SK-N-SH (cell line): Measurements from ENCODE around the gene RELT. TPM values are rescaled to one million over a fixed set of nuclear protein-coding genes. Genes with fewer than 3 reads are reported as not detected.

Experiments
- CTCF ChIA-PET: fragments of 300-600, 350-600 bp; formaldehyde crosslinking; extraction: SDS; loops from one replicate; lab custom pipeline; 2021; lab: Yijun Ruan, JAX
- POLR2A ChIA-PET: fragments of 350-600 bp; sonication (Branson Sonifier 250); formaldehyde crosslinking; extraction: SDS; loops from one replicate; lab custom pipeline; 2020; ENCODE audit warnings: antibody characterized with exemption, inconsistent platforms; lab: Yijun Ruan, JAX
- DNase-seq: peaks from one replicate; pipeline ENCODE4 v3.0.0; 2012
- H2AFZ ChIP-seq: fragments of 200-600 bp; sonication (generic); 2 replicates; pipeline ENCODE4 v1.8.1; 2016; ENCODE audit warnings: antibody characterized with exemption, mild to moderate bottlenecking, low read depth
- H3F3A ChIP-seq: fragments of 200-600 bp; sonication (generic); replicated peaks from 2 replicates; pipeline ENCODE3; 2016; ENCODE audit warnings: antibody characterized with exemption, mild to moderate bottlenecking; ENCODE audit not compliant: insufficient read depth
- H3K27ac ChIP-seq, 2 experiments: fragments of 200-500 bp in 1 of 2; fragments of 200-600 bp in 1 of 2; sonication (Bioruptor generic) in 1 of 2; sonication (generic), shearing (Covaris generic) in 1 of 2; 2 replicates each; pipeline versions ENCODE4 v1.5.1 to v1.6.1; 2014 to 2016; ENCODE audit warnings: low read depth in 2 of 2, inconsistent platforms in 1 of 2, low read length in 1 of 2, mild to moderate bottlenecking in 1 of 2, mixed read lengths in 1 of 2
- H3K27me3 ChIP-seq: fragments of 200-600 bp; sonication (generic), shearing (Covaris generic); 2 replicates; pipeline ENCODE4 v1.6.1; 2016; ENCODE audit warnings: mixed run types; ENCODE audit not compliant: insufficient read depth
- H3K36me3 ChIP-seq, 2 experiments: fragments of 200-500 bp in 1 of 2; fragments of 200-600 bp in 1 of 2; sonication (Bioruptor generic) in 1 of 2; sonication (generic) in 1 of 2; replicated peaks in 1 of 2; 2 replicates each; pipeline versions ENCODE3 to v1.5.1; 2014 to 2016; ENCODE audit warnings: low read length in 1 of 2, mild to moderate bottlenecking in 1 of 2; ENCODE audit not compliant: insufficient read depth in 2 of 2, control insufficient read depth in 1 of 2
- H3K4me1 ChIP-seq, 2 experiments: fragments of 200-500 bp in 1 of 2; fragments of 200-600 bp in 1 of 2; sonication (Bioruptor generic) in 1 of 2; sonication (generic), shearing (Covaris generic) in 1 of 2; 2 replicates each; pipeline versions ENCODE4 v1.5.1 to v1.6.1; 2014 to 2016; ENCODE audit warnings: low read depth in 1 of 2, low read length in 1 of 2, mixed run types in 1 of 2; ENCODE audit not compliant: insufficient read depth in 2 of 2, control insufficient read depth in 1 of 2
- H3K4me2 ChIP-seq: fragments of 200-600 bp; sonication (generic), shearing (Covaris generic); 2 replicates; pipeline ENCODE4 v1.6.1; 2017; ENCODE audit warnings: mixed run types
- H3K4me3 ChIP-seq, 2 experiments: fragments of 200-500 bp in 1 of 2; fragments of 200-600 bp in 1 of 2; sonication (Bioruptor generic) in 1 of 2; sonication (generic), shearing (Covaris generic) in 1 of 2; 2 replicates each; pipeline versions ENCODE4 v1.5.1 to v1.8.1; 2014 to 2016; ENCODE audit warnings: low read depth in 2 of 2, inconsistent platforms in 1 of 2, low read length in 1 of 2, mild to moderate bottlenecking in 1 of 2, mixed read lengths in 1 of 2, moderate library complexity in 1 of 2
- H3K79me2 ChIP-seq: fragments of 200-600 bp; sonication (generic); 2 replicates; pipeline ENCODE4 v1.8.1; 2017; ENCODE audit warnings: mild to moderate bottlenecking; ENCODE audit not compliant: insufficient read depth
- H3K9ac ChIP-seq: fragments of 200-600 bp; sonication (generic); 2 replicates; pipeline ENCODE4 v1.6.1; 2017; ENCODE audit warnings: mixed run types
- H3K9me2 ChIP-seq: fragments of 200-600 bp; sonication (generic); 2 replicates; pipeline ENCODE4 v1.6.1; 2017; ENCODE audit warnings: mixed run types
- H3K9me3 ChIP-seq: fragments of 200-600 bp; sonication (generic); 2 replicates; pipeline ENCODE4 v1.6.1; 2017; ENCODE audit warnings: mixed run types, mild to moderate bottlenecking, moderate library complexity
- H4K20me1 ChIP-seq: fragments of 200-600 bp; sonication (generic); 2 replicates; pipeline ENCODE4 v1.6.1; 2017; ENCODE audit warnings: mild to moderate bottlenecking, mixed run types; ENCODE audit not compliant: insufficient read depth
- CTCF ChIP-seq: fragments of 200-600 bp; sonication (generic); IDR thresholded peaks from 2 replicates; pipeline ENCODE4 v1.6.1; 2017; ENCODE audit warnings: antibody characterized with exemption, mild to moderate bottlenecking, moderate library complexity
- ELF1 ChIP-seq: IDR thresholded peaks from 2 replicates; pipeline ENCODE4 v1.4.0; 2012
- FOSL2 ChIP-seq: IDR thresholded peaks from 2 replicates; pipeline ENCODE4 v1.4.0; 2012; ENCODE audit warnings: low read depth, mild to moderate bottlenecking, moderate library complexity, borderline replicate concordance
- IRF3 ChIP-seq: fragments of 150-350 bp; IDR thresholded peaks from 2 replicates; pipeline ENCODE4 v1.6.1; 2016; ENCODE audit warnings: mild to moderate bottlenecking, low read depth, low read length
- MAX ChIP-seq: IDR thresholded peaks from 2 replicates; pipeline ENCODE4 v1.4.0; 2012; ENCODE audit warnings: low read depth
- MXI1 ChIP-seq: IDR thresholded peaks from 2 replicates; pipeline ENCODE4 v1.6.1; 2012; ENCODE audit warnings: mild to moderate bottlenecking, low read depth, low read length, improper control_type of control experiment
- RCOR1 ChIP-seq: fragments of 150-350 bp; IDR thresholded peaks from 2 replicates; pipeline ENCODE4 v1.6.1; 2017; ENCODE audit warnings: antibody characterized with exemption, low read length
- RFX5 ChIP-seq: IDR thresholded peaks from 2 replicates; pipeline ENCODE4 v1.6.1; 2012; ENCODE audit warnings: mild to moderate bottlenecking, improper control_type of control experiment, low read length
- RXRA ChIP-seq: IDR thresholded peaks from 2 replicates; pipeline ENCODE4 v1.4.0; 2012; ENCODE audit warnings: low read depth, mild to moderate bottlenecking, borderline replicate concordance
- SMC3 ChIP-seq: IDR thresholded peaks from 2 replicates; pipeline ENCODE4 v1.6.1; 2012; ENCODE audit warnings: low read depth, low read length, improper control_type of control experiment
- TAF1 ChIP-seq: IDR thresholded peaks from 2 replicates; pipeline ENCODE4 v1.6.1; 2012; ENCODE audit warnings: low read depth, mild to moderate bottlenecking, low read length, moderate library complexity, borderline replicate concordance
- TCF12 ChIP-seq: IDR thresholded peaks from 2 replicates; pipeline ENCODE4 v1.4.0; 2012
- USF1 ChIP-seq: IDR thresholded peaks from 2 replicates; pipeline ENCODE4 v1.4.0; 2012; ENCODE audit warnings: low read depth, borderline replicate concordance
- WGBS: methylation state at CpG from one replicate; pipeline ENCODE4 v1.1.6; 2017; ENCODE audit warnings: low lambda C conversion rate; 5-methylcytosine and 5-hydroxymethylcytosine counted together
- polyA plus RNA-seq, 3 experiments: library from polyadenylated mRNA; depleted of rRNA; stranded (reverse); fragments of >200 nt; gene quantifications; 2 replicates each; pipeline ENCODE4 v1.2.3, GENCODE V29; 2012

RELT gene
- polyA plus RNA-seq, 1 of the 3 experiments (the other 2 are of a cell fraction): 4.3 TPM

- POLR2A ChIA-PET: no interaction called here
- Histone ChIP-seq H3K79me2 (peaks cover 33% of the 10 kb centered on the region), H3F3A (no peaks in the 10 kb centered on the region)
Measured at GRCh38 chr11:73389916-73390315, 13.7 kb downstream of the RELT start.

GRCh38 chr11:73390601-73391565 is 14.7 kb downstream of the RELT start:
- CTCF ChIA-PET: interaction anchor here (2.0 to 10.0 kb wide), 5 partner anchors 13 to 271 kb away, joined by 6 to 144 read pairs (median 29); no protein-coding TSS in a partner anchor
- H3K9me3 ChIP-seq: no peaks in the 10 kb centered on the region
- POLR2A ChIA-PET: no interaction called here

More at GRCh38 chr11:73389916-73390315, 13.7 kb downstream of the RELT start:
- CTCF ChIA-PET: interaction anchor here (0.9 to 10.0 kb wide), 8 partner anchors 13 to 272 kb away, joined by 4 to 144 read pairs (median 8); no protein-coding TSS in a partner anchor
- WGBS: 95% methylated on average over 7 of the region's 7 CpGs
- Histone ChIP-seq H3K27me3 (no peaks in the 10 kb centered on the region), H4K20me1 (peaks cover 12% of the 10 kb centered on the region; the same call in 1 of the 2 replicates), H3K4me2 (no peak overlapping the region), H3K9me2 (no peaks in the 10 kb centered on the region), H3K9me3 (no peaks in the 10 kb centered on the region), H3K9ac (no peak overlapping the region), H2AFZ (no peak overlapping the region), H3K4me3 (no peak overlapping the region), H3K4me1 (peaks cover 11 to 17% of the 10 kb centered on the region in 2 experiments; a peak in 2 of 4 replicates), H3K36me3 (no peaks in the 10 kb centered on the region), H3K27ac (no peak overlapping the region)
- no peak for DNase-seq
- no peak for TF ChIP-seq RFX5
- TF ChIP-seq FOSL2: no peak
- no peak for TF ChIP-seq MAX
- no peak for TF ChIP-seq IRF3
- no peak for TF ChIP-seq RCOR1
- TF ChIP-seq SMC3: no peak
- TF ChIP-seq TCF12: no peak
- TF ChIP-seq, all 33 proteins: peak for 0

More at GRCh38 chr11:73390601-73391565, 14.7 kb downstream of the RELT start:
- H3K27me3 ChIP-seq: no peaks in the 10 kb centered on the region
- H3K27ac ChIP-seq: no peak overlapping the region
- H3K9me2 ChIP-seq: no peaks in the 10 kb centered on the region
- H3F3A ChIP-seq: no peaks in the 10 kb centered on the region
- peaks cover 3 to 17% of the 10 kb centered on the region in 2 experiments; a peak in 2 of 4 replicates for H3K4me1 ChIP-seq
- no peak for DNase-seq
- H4K20me1 ChIP-seq: peaks cover 12% of the 10 kb centered on the region; the same call in 1 of the 2 replicates
- H3K9ac ChIP-seq: no peak overlapping the region
- TF ChIP-seq TAF1 (no peak), SMC3 (no peak), USF1 (no peak), ELF1 (no peak), FOSL2 (no peak), CTCF (no peak), RXRA (no peak), MXI1 (no peak)
- no peak overlapping the region for H2AFZ ChIP-seq
- no peaks in the 10 kb centered on the region for H3K36me3 ChIP-seq
- peaks cover 23% of the 10 kb centered on the region for H3K79me2 ChIP-seq
- 82% methylated on average over 6 of the region's 12 CpGs for WGBS
- H3K4me2 ChIP-seq: no peak overlapping the region
- no peak overlapping the region for H3K4me3 ChIP-seq
